GM21576 (cell line): Measurements from ENCODE around the gene ARFGAP3.
"Not testable (repeated sequence)": the region's sequence is repeated elsewhere in the genome, so short reads cannot be mapped to it uniquely, and the experiment has no call there.

Experiments used
- ATAC-seq: cut with Tn5 transposase; IDR thresholded peaks from one replicate; pipeline ENCODE4 v1.9.1; 2021; ENCODE audit warnings: mild to moderate bottlenecking, moderate library complexity; ENCODE audit not compliant: unreplicated experiment

The ARFGAP3 gene

GRCh38 chr22:42770941-42771647 is 86.0 kb downstream of the ARFGAP3 start:
- ATAC-seq: no peak

- ATAC-seq: no peak
Observed at GRCh38 chr22:42770448-42770726, 86.7 kb downstream of the ARFGAP3 start.

- ATAC-seq: peak; percentile 76
Observed at GRCh38 chr22:42769574-42770447, 87.3 kb downstream of the ARFGAP3 start.

GRCh38 chr22:42769238-42769573 is 87.9 kb downstream of the ARFGAP3 start:
- ATAC-seq: no peak

- no peak for ATAC-seq
Observed at GRCh38 chr22:42768385-42769035, 88.6 kb downstream of the ARFGAP3 start.

- no peak for ATAC-seq
Observed at GRCh38 chr22:42766860-42767259, 90.2 kb downstream of the ARFGAP3 start.

GRCh38 chr22:42764895-42765363 is 92.1 kb downstream of the ARFGAP3 start:
- no peak for ATAC-seq

- ATAC-seq: no peak
Observed at GRCh38 chr22:42763965-42764480, 93.0 kb downstream of the ARFGAP3 start.

GRCh38 chr22:42760806-42761565 is 96.1 kb downstream of the ARFGAP3 start:
- no peak for ATAC-seq

GRCh38 chr22:42758931-42759629 is 98.0 kb downstream of the ARFGAP3 start:
- ATAC-seq: no peak

- not testable (repeated sequence) for ATAC-seq
Observed at GRCh38 chr22:42755553-42755952, 101.5 kb downstream of the ARFGAP3 start.

GRCh38 chr22:42755121-42755520 is 102.0 kb downstream of the ARFGAP3 start:
- not testable (repeated sequence) for ATAC-seq

- ATAC-seq: no peak
Observed at GRCh38 chr22:42754658-42755057, 102.4 kb downstream of the ARFGAP3 start.

- ATAC-seq: no peak
Observed at GRCh38 chr22:42752912-42753311, 104.2 kb downstream of the ARFGAP3 start.

GRCh38 chr22:42752230-42752746 is 104.8 kb downstream of the ARFGAP3 start:
- ATAC-seq: no peak

- not testable (repeated sequence) for ATAC-seq
Observed at GRCh38 chr22:42750421-42750820, 106.7 kb downstream of the ARFGAP3 start.

GRCh38 chr22:42747701-42748513 is 109.2 kb downstream of the ARFGAP3 start:
- no peak for ATAC-seq
